GM12891 (cell line): Measurements from ENCODE around the gene HOXC5.

Experiments
- PAX5 ChIP-seq: IDR thresholded peaks from 2 replicates; pipeline ENCODE4 v1.6.1; 2011; ENCODE audit warnings: low read length, moderate library complexity, mild to moderate bottlenecking; ENCODE audit not compliant: insufficient read depth, severe bottlenecking
- POLR2A ChIP-seq: IDR thresholded peaks from 2 replicates; pipeline ENCODE4 v1.6.1; 2011; ENCODE audit warnings: low read depth, low read length, control low read depth
- POLR2AphosphoS5 ChIP-seq: IDR thresholded peaks from 2 replicates; pipeline ENCODE4 v1.6.1; 2011; ENCODE audit warnings: low read depth, low read length, control low read depth
- TAF1 ChIP-seq: IDR thresholded peaks from 2 replicates; pipeline ENCODE4 v1.6.1; 2011; ENCODE audit warnings: low read depth, low read length, control low read depth

DNA sequence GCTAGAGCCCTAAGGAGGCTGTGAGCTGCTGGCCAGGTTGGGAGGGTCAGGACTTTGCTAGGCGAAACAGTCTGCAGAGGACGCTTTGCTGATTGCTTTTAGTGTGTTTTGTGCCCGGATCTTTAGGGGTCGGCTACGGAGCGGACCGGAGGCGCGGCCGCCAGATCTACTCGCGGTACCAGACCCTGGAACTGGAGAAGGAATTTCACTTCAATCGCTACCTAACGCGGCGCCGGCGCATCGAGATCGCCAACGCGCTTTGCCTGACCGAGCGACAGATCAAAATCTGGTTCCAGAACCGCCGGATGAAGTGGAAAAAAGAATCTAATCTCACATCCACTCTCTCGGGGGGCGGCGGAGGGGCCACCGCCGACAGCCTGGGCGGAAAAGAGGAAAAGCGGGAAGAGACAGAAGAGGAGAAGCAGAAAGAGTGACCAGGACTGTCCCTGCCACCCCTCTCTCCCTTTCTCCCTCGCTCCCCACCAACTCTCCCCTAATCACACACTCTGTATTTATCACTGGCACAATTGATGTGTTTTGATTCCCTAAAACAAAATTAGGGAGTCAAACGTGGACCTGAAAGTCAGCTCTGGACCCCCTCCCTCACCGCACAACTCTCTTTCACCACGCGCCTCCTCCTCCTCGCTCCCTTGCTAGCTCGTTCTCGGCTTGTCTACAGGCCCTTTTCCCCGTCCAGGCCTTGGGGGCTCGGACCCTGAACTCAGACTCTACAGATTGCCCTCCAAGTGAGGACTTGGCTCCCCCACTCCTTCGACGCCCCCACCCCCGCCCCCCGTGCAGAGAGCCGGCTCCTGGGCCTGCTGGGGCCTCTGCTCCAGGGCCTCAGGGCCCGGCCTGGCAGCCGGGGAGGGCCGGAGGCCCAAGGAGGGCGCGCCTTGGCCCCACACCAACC lies 3.1 kb upstream of the HOXC5 start:
- TF ChIP-seq PAX5 = no peak
- no peak for TF ChIP-seq POLR2A
- no peak for TF ChIP-seq POLR2AphosphoS5
- TF ChIP-seq TAF1 = no peak
